Astrocyte of the spinal cord (primary cell): Measurements from ENCODE around the gene PRR15L.

ENCODE experiments used
- DNase-seq: peaks from one replicate; pipeline ENCODE4 v3.0.0; 2011; ENCODE audit warnings: low read depth, low spot score
- H3K4me3 ChIP-seq: 2 replicates; pipeline ENCODE4 v1.5.1; 2011; ENCODE audit warnings: low read depth, mild to moderate bottlenecking, low read length, moderate library complexity
- CTCF ChIP-seq: IDR thresholded peaks from 2 replicates; pipeline ENCODE4 v1.5.1; 2012; ENCODE audit warnings: low read depth, mild to moderate bottlenecking, low read length, inconsistent platforms
- in situ Hi-C: cut with HindIII; loops from 2 replicates; pipeline ENCODE4 v1.10.0; 2017; ENCODE audit warnings: low sequenced_read_pairs

The PRR15L gene

GRCh38 chr17:47948706-47949196, 8.9 kb downstream of the PRR15L start:
- in situ Hi-C loops: no loop called here
- TF ChIP-seq CTCF: no peak
- DNase-seq: no peak
- H3K4me3 ChIP-seq: no peak overlapping the region

GRCh38 chr17:47946929-47947397, 10.7 kb downstream of the PRR15L start:
- peak; percentile 83 for DNase-seq
- TF ChIP-seq CTCF: peak; percentile 89
- in situ Hi-C loops: no loop called here
- no peak overlapping the region for H3K4me3 ChIP-seq

- DNase-seq: no peak
- TF ChIP-seq CTCF: no peak
- no peak overlapping the region for H3K4me3 ChIP-seq
- in situ Hi-C loops: no loop called here
Observed at GRCh38 chr17:47946516-47946915, 11.2 kb downstream of the PRR15L start.

GRCh38 chr17:47945529-47946508, 11.9 kb downstream of the PRR15L start:
- DNase-seq: no peak
- in situ Hi-C loops: no loop called here
- TF ChIP-seq CTCF: no peak
- H3K4me3 ChIP-seq: no peak overlapping the region

- H3K4me3 ChIP-seq: no peak overlapping the region
- no peak for DNase-seq
- in situ Hi-C loops: no loop called here
- no peak for TF ChIP-seq CTCF
Observed at GRCh38 chr17:47945080-47945479, 12.6 kb downstream of the PRR15L start.

- in situ Hi-C loops: no loop called here
- TF ChIP-seq CTCF: no peak
- no peak for DNase-seq
- peak overlapping the region; percentile 67 for H3K4me3 ChIP-seq
Observed at GRCh38 chr17:47942568-47942967, 15.1 kb downstream of the PRR15L start.
